Fibroblast of mammary gland (primary cell): Measurements from ENCODE around the gene NCF2.

Experiments
- DNase-seq: peaks from one replicate; pipeline ENCODE4 v3.0.0-alpha.2; 2010; ENCODE audit warnings: low read depth
- H3K4me3 ChIP-seq: 2 replicates; pipeline ENCODE4 v1.5.1; 2011; ENCODE audit warnings: low read depth, mild to moderate bottlenecking, low read length, moderate library complexity; ENCODE audit not compliant: control insufficient read depth
- CTCF ChIP-seq: conservative IDR thresholded peaks from 2 replicates; pipeline ENCODE4 v1.5.1; 2011; ENCODE audit warnings: low read depth, low read length, inconsistent platforms; ENCODE audit not compliant: control insufficient read depth, insufficient read depth

NCF2 gene

GRCh38 chr1:183562701-183563100 is 27.6 kb downstream of the NCF2 start:
- H3K4me3 ChIP-seq = no peak overlapping the region
- DNase-seq = no peak
- no peak for TF ChIP-seq CTCF

- DNase-seq = no peak
- no peak overlapping the region for H3K4me3 ChIP-seq
- TF ChIP-seq CTCF = no peak
Observed at GRCh38 chr1:183559061-183559460, 31.2 kb downstream of the NCF2 start.

- DNase-seq = no peak
- H3K4me3 ChIP-seq = no peak overlapping the region
- no peak for TF ChIP-seq CTCF
Observed at GRCh38 chr1:183554577-183554976, 35.7 kb downstream of the NCF2 start.

- DNase-seq = no peak
- no peak overlapping the region for H3K4me3 ChIP-seq
- no peak for TF ChIP-seq CTCF
Observed at GRCh38 chr1:183553764-183554163, 36.5 kb downstream of the NCF2 start.

GRCh38 chr1:183553331-183553730 is 36.9 kb downstream of the NCF2 start:
- DNase-seq = no peak
- no peak for TF ChIP-seq CTCF
- no peak overlapping the region for H3K4me3 ChIP-seq

GRCh38 chr1:183552891-183553290 is 37.4 kb downstream of the NCF2 start:
- H3K4me3 ChIP-seq = no peak overlapping the region
- TF ChIP-seq CTCF = no peak
- no peak for DNase-seq

GRCh38 chr1:183552441-183552840 is 37.8 kb downstream of the NCF2 start:
- DNase-seq = no peak
- TF ChIP-seq CTCF = no peak
- no peak overlapping the region for H3K4me3 ChIP-seq
